HepG2 (cell line): ENCODE data around the gene IHH. TPM values are rescaled to one million over a fixed set of nuclear protein-coding genes. Genes with fewer than 3 reads are reported as not detected.
A peak's percentile ranks its signal among the peaks of the same experiment; 100 is the strongest.

Experiments used
- BCL6 ChIP-seq: IDR thresholded peaks from 2 replicates; pipeline ENCODE4 v1.6.1; 2016; ENCODE audit warnings: missing genetic modification reagents, missing compliant biosample characterization
- ERF ChIP-seq: IDR thresholded peaks from 2 replicates; pipeline ENCODE4 v1.6.1; 2018; ENCODE audit warnings: missing biosample characterization, missing genetic modification reagents
- HIVEP1 ChIP-seq: sonication (generic); formaldehyde crosslinking; IDR thresholded peaks from 2 replicates; pipeline ENCODE4 v1.4.0; 2020; ENCODE audit warnings: mild to moderate bottlenecking, missing genetic modification reagents
- HMGXB4 ChIP-seq, 2 experiments: sonication (generic) in 1 of 2; formaldehyde crosslinking in 1 of 2; IDR thresholded peaks; 2 replicates each; pipeline versions ENCODE4 v1.4.0 to v1.6.1; 2018 to 2020; ENCODE audit warnings: missing genetic modification reagents in 2 of 2, borderline replicate concordance in 1 of 2, low read depth in 1 of 2, mild to moderate bottlenecking in 1 of 2, missing biosample characterization in 1 of 2
- HNF4A ChIP-seq: sonication (generic); formaldehyde crosslinking; IDR thresholded peaks from 2 replicates; pipeline ENCODE4 v1.4.0; 2020; ENCODE audit warnings: missing genetic modification reagents
- HNF4G ChIP-seq, 2 experiments: sonication (generic) in 1 of 2; formaldehyde crosslinking in 1 of 2; IDR thresholded peaks; 2 replicates each; pipeline versions ENCODE4 v1.4.0 to v1.6.1; 2011 to 2020; ENCODE audit warnings: borderline replicate concordance in 2 of 2, low read depth in 2 of 2, mild to moderate bottlenecking in 2 of 2, low read length in 1 of 2, missing genetic modification reagents in 1 of 2, moderate library complexity in 1 of 2
- ISL2 ChIP-seq: sonication (generic); formaldehyde crosslinking; IDR thresholded peaks from 2 replicates; pipeline ENCODE4 v1.5.0; 2020; ENCODE audit warnings: missing genetic modification reagents
- KMT2B ChIP-seq: IDR thresholded peaks from 2 replicates; pipeline ENCODE4 v1.6.1; 2016; ENCODE audit warnings: missing genetic modification reagents, missing compliant biosample characterization
- MED1 ChIP-seq: sonication (generic); formaldehyde crosslinking; IDR thresholded peaks from 2 replicates; pipeline ENCODE4 v1.4.0; 2020; ENCODE audit warnings: missing genetic modification reagents
- MYNN ChIP-seq: sonication (generic); formaldehyde crosslinking; IDR thresholded peaks from 2 replicates; pipeline ENCODE4 v1.4.0; 2020; ENCODE audit warnings: mild to moderate bottlenecking, low read depth, missing genetic modification reagents
- PTBP1 ChIP-seq: fragments of 200-400 bp; formaldehyde crosslinking; IDR thresholded peaks from 2 replicates; pipeline ENCODE4 v1.6.1; 2018; ENCODE audit warnings: low read length, low read depth; ENCODE audit not compliant: poor library complexity, severe bottlenecking
- SOX6 ChIP-seq, 2 experiments: fragments of 450-650 bp in 1 of 2; sonication (generic) in 1 of 2; formaldehyde crosslinking in 1 of 2; IDR thresholded peaks; 2 replicates each; pipeline versions ENCODE4 v1.4.0 to v1.6.1; 2017 to 2020; ENCODE audit warnings: antibody characterized with exemption in 1 of 2, mild to moderate bottlenecking in 1 of 2, missing genetic modification reagents in 1 of 2
- SP4 ChIP-seq: sonication (generic); formaldehyde crosslinking; IDR thresholded peaks from 2 replicates; pipeline ENCODE4 v1.8.1; 2023; ENCODE audit warnings: mild to moderate bottlenecking, missing genetic modification reagents
- TBX2 ChIP-seq: sonication (generic); formaldehyde crosslinking; IDR thresholded peaks from 2 replicates; pipeline ENCODE4 v1.5.0; 2020; ENCODE audit warnings: missing genetic modification reagents, mild to moderate bottlenecking, borderline replicate concordance
- ZFY ChIP-seq: sonication (generic); formaldehyde crosslinking; IDR thresholded peaks from 2 replicates; pipeline ENCODE4 v1.4.0; 2020; ENCODE audit warnings: missing genetic modification reagents
- ZNF232 ChIP-seq: sonication (generic); formaldehyde crosslinking; IDR thresholded peaks from 2 replicates; pipeline ENCODE4 v1.4.0; 2020; ENCODE audit warnings: missing genetic modification reagents, borderline replicate concordance
- ZNF33B ChIP-seq: sonication (generic); formaldehyde crosslinking; IDR thresholded peaks from 2 replicates; pipeline ENCODE4 v1.5.1; 2020; ENCODE audit warnings: mild to moderate bottlenecking, missing genetic modification reagents
- ZNF605 ChIP-seq: sonication (generic); formaldehyde crosslinking; IDR thresholded peaks from 2 replicates; pipeline ENCODE4 v1.8.0; 2022; ENCODE audit warnings: mild to moderate bottlenecking, missing genetic modification reagents
- ZNF672 ChIP-seq: sonication (generic); formaldehyde crosslinking; IDR thresholded peaks from 2 replicates; pipeline ENCODE4 v1.8.1; 2022; ENCODE audit warnings: missing genetic modification reagents
- ZNF7 ChIP-seq: IDR thresholded peaks from 2 replicates; pipeline ENCODE4 v1.6.1; 2016; ENCODE audit warnings: missing biosample characterization, missing genetic modification reagents
- ZSCAN12 ChIP-seq: sonication (generic); formaldehyde crosslinking; IDR thresholded peaks from 2 replicates; pipeline ENCODE4 v1.9.0; 2021; ENCODE audit warnings: mild to moderate bottlenecking, missing genetic modification reagents
- ZSCAN25 ChIP-seq: sonication (generic); formaldehyde crosslinking; IDR thresholded peaks from 2 replicates; pipeline ENCODE4 v1.8.0; 2022; ENCODE audit warnings: mild to moderate bottlenecking, missing genetic modification reagents
- polyA plus RNA-seq, 8 experiments: library from polyadenylated mRNA; depleted of rRNA in 3 of 8; stranded (reverse) in 7 of 8; unstranded in 1 of 8; fragments of >200 nt; fragmentation: Illumina TruSeq in 4 of 8; extraction: Trizol in 4 of 8; gene quantifications; 2 replicates each; pipeline versions ENCODE4 v1.2.1 to v1.2.3, GENCODE V29; 2011 to 2016; ENCODE audit warnings: low read depth in 4 of 8, missing spikeins in 1 of 8, mixed read lengths in 1 of 8; ENCODE audit not compliant: insufficient read depth in 1 of 8
- total RNA-seq, 5 experiments: library from RNA; depleted of rRNA; stranded (reverse); fragments of >200 nt; fragmentation: Illumina TruSeq; extraction: Trizol; gene quantifications; 2 replicates each; pipeline ENCODE4 v1.2.3, GENCODE V29; 2016; ENCODE audit warnings: low read depth in 1 of 5
- TF ChIP-seq, protein P1 (sequence below): sonication (generic); formaldehyde crosslinking; IDR thresholded peaks from 2 replicates; pipeline ENCODE4 v1.4.0; 2020; ENCODE audit warnings: mild to moderate bottlenecking, missing genetic modification reagents
- TF ChIP-seq, protein P2 (sequence below): sonication (generic); formaldehyde crosslinking; IDR thresholded peaks from 2 replicates; pipeline ENCODE4 v1.4.0; 2020; ENCODE audit warnings: missing genetic modification reagents

Gene IHH
- total and polyA plus RNA-seq, 2 of the 13 experiments (the other 11 are each of a cell fraction or from before 2014, with no cell fraction given) = 0.42 TPM; not detected in 1

GRCh38 chr2:219073413-219074129 lies 12.8 kb upstream of the IHH start (continued):
- peak in 1 of 2 experiments; percentile 43; a peak in 2 of 4 replicates for TF ChIP-seq HMGXB4 (CRISPR knock-in tag; IDR thresholded peaks at IDR 0.05; ENCODE audit: borderline replicate concordance in 1 of 2, low read depth in 1 of 2)
- no peak for TF ChIP-seq SOX6 (IDR thresholded peaks at IDR 0.05)
- peak; percentile 57 for TF ChIP-seq SOX6 (CRISPR knock-in tag; IDR thresholded peaks at IDR 0.05)
- TF ChIP-seq, protein P1, sequence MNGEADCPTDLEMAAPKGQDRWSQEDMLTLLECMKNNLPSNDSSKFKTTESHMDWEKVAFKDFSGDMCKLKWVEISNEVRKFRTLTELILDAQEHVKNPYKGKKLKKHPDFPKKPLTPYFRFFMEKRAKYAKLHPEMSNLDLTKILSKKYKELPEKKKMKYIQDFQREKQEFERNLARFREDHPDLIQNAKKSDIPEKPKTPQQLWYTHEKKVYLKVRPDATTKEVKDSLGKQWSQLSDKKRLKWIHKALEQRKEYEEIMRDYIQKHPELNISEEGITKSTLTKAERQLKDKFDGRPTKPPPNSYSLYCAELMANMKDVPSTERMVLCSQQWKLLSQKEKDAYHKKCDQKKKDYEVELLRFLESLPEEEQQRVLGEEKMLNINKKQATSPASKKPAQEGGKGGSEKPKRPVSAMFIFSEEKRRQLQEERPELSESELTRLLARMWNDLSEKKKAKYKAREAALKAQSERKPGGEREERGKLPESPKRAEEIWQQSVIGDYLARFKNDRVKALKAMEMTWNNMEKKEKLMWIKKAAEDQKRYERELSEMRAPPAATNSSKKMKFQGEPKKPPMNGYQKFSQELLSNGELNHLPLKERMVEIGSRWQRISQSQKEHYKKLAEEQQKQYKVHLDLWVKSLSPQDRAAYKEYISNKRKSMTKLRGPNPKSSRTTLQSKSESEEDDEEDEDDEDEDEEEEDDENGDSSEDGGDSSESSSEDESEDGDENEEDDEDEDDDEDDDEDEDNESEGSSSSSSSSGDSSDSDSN = peak; percentile 44; the same call in 1 of the 2 replicates
- 0 out of 2 replicates have a peak, but pooled peaks have one; percentile 34 for TF ChIP-seq HIVEP1
- TF ChIP-seq ZSCAN12 (CRISPR knock-in tag) = peak; percentile 35; the same call in 1 of the 2 replicates
- 0 out of 2 replicates have a peak, but pooled peaks have one; percentile 25 for TF ChIP-seq SP4 (CRISPR knock-in tag)
- peak; percentile 19; the same call in 1 of the 2 replicates for TF ChIP-seq HNF4G (IDR thresholded peaks at IDR 0.05; ENCODE audit: borderline replicate concordance, low read depth, low read length)
- TF ChIP-seq HNF4G (CRISPR knock-in tag; IDR thresholded peaks at IDR 0.05; ENCODE audit: borderline replicate concordance, low read depth) = no peak
- peak; percentile 38 for TF ChIP-seq PTBP1
- 0 out of 2 replicates have a peak, but pooled peaks have one; percentile 28 for TF ChIP-seq ZSCAN25
- TF ChIP-seq ZNF605 (CRISPR knock-in tag) = peak; percentile 57; the same call in 1 of the 2 replicates
- TF ChIP-seq MYNN = 0 out of 2 replicates have a peak, but pooled peaks have one; percentile 1
- TF ChIP-seq KMT2B = peak; percentile 43; the same call in 1 of the 2 replicates
- TF ChIP-seq ZFY (CRISPR knock-in tag) = peak; percentile 59; the same call in 1 of the 2 replicates
- 0 out of 2 replicates have a peak, but pooled peaks have one; percentile 31 for TF ChIP-seq ISL2 (CRISPR knock-in tag)
- TF ChIP-seq MED1 (CRISPR knock-in tag) = 0 out of 2 replicates have a peak, but pooled peaks have one; percentile 33
- peak; percentile 72 for TF ChIP-seq BCL6 (CRISPR knock-in tag)
- TF ChIP-seq HNF4A (CRISPR knock-in tag) = peak; percentile 38; the same call in 1 of the 2 replicates
- TF ChIP-seq ERF = 0 out of 2 replicates have a peak, but pooled peaks have one; percentile 14
- TF ChIP-seq, protein P2, sequence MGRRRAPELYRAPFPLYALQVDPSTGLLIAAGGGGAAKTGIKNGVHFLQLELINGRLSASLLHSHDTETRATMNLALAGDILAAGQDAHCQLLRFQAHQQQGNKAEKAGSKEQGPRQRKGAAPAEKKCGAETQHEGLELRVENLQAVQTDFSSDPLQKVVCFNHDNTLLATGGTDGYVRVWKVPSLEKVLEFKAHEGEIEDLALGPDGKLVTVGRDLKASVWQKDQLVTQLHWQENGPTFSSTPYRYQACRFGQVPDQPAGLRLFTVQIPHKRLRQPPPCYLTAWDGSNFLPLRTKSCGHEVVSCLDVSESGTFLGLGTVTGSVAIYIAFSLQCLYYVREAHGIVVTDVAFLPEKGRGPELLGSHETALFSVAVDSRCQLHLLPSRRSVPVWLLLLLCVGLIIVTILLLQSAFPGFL (CRISPR knock-in tag) = 0 out of 2 replicates have a peak, but pooled peaks have one; percentile 3
- no peak for TF ChIP-seq ZNF7 (CRISPR knock-in tag)
- TF ChIP-seq ZNF232 = 0 out of 2 replicates have a peak, but pooled peaks have one; percentile 17
- no peak for TF ChIP-seq ZNF672 (CRISPR knock-in tag)
- TF ChIP-seq ZNF33B (CRISPR knock-in tag) = no peak
- peak; percentile 30; the same call in 1 of the 2 replicates for TF ChIP-seq TBX2
